DMS153 (cell line): ENCODE results near the gene FALEC.
"Not testable (repeated sequence)": the region's sequence is repeated elsewhere in the genome, so short reads cannot be mapped to it uniquely, and the experiment has no call there.

Experiments
- DNase-seq: peaks from one replicate; lab custom pipeline; 2025; lab: John Stamatoyannopoulos, UW

The FALEC gene

DNA sequence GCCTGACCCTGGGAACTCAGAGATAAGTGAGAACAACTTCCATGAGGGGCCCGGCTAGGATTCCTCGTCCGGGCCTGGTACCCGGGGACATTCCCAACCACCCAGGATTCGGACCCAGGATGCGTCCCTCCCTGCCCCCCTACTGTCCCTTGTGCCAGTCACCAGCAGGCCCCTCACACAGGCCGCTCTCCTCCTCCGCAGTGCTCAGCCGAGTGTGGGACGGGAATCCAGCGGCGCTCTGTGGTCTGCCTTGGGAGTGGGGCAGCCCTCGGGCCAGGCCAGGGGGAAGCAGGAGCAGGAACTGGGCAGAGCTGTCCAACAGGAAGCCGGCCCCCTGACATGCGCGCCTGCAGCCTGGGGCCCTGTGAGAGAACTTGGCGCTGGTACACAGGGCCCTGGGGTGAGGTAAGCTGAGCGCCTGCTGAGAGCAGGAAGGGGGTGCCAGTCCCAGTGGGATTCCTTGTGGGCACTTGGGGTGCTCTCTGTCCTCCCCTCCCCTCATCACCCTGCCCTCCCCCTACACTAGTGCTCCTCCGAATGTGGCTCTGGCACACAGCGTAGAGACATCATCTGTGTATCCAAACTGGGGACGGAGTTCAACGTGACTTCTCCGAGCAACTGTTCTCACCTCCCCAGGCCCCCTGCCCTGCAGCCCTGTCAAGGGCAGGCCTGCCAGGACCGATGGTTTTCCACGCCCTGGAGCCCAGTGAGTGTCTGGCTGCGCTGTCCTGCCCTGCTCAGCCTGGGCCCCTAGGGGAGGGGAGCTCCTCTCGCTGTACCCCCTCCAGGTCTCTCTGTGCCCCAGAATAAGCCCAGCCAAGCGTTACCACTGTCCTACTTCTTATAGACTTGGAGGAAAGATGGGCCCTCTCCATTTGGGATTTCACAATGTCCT, 43.5 kb downstream of the FALEC start:
- no peak for DNase-seq

DNA sequence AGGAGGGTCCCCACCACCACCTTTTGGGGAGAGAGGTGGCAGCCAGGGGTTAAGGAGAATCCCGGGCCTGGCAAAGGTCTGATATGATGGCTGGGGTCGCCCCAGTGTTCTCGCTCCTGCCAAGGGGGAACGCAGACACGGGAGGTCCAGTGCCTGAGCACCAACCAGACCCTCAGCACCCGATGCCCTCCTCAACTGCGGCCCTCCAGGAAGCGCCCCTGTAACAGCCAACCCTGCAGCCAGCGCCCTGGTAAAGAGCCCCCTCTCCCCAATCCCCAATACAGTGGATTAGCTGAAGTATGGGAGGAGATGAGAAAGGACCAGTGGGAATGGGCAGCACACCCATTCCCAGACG, 44.1 kb downstream of the FALEC start:
- DNase-seq, result no peak

DNA sequence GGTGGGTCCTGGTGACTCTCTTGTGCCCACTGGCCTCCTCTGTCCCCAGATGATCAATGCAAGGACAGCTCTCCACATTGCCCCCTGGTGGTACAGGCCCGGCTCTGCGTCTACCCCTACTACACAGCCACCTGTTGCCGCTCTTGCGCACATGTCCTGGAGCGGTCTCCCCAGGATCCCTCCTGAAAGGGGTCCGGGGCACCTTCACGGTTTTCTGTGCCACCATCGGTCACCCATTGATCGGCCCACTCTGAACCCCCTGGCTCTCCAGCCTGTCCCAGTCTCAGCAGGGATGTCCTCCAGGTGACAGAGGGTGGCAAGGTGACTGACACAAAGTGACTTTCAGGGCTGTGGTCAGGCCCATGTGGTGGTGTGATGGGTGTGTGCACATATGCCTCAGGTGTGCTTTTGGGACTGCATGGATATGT, 44.5 kb downstream of the FALEC start:
- peak; percentile 41 for DNase-seq

DNA sequence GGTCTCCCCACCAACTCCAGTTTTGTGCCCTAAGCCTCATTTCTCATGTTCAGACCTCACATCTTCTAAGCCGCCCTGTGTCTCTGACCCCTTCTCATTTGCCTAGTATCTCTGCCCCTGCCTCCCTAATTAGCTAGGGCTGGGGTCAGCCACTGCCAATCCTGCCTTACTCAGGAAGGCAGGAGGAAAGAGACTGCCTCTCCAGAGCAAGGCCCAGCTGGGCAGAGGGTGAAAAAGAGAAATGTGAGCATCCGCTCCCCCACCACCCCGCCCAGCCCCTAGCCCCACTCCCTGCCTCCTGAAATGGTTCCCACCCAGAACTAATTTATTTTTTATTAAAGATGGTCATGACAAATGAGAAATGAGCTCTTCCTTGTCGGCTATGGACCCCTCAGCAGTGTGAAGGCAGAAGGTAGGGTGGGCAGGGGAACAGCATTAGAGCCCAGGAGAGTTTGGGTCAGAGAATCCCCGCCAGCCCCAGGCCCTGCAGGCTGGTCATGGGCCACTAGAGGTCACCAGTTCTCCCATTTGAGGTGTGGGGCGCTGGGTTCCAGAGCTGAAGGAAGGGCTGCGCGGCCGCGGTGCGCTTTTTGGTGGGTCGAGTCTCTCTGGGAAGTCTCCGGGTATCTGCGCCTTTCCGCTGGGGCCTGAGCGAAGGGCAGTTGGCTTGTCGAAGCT, 45.2 kb downstream of the FALEC start:
- peak; percentile 94 for DNase-seq

DNA sequence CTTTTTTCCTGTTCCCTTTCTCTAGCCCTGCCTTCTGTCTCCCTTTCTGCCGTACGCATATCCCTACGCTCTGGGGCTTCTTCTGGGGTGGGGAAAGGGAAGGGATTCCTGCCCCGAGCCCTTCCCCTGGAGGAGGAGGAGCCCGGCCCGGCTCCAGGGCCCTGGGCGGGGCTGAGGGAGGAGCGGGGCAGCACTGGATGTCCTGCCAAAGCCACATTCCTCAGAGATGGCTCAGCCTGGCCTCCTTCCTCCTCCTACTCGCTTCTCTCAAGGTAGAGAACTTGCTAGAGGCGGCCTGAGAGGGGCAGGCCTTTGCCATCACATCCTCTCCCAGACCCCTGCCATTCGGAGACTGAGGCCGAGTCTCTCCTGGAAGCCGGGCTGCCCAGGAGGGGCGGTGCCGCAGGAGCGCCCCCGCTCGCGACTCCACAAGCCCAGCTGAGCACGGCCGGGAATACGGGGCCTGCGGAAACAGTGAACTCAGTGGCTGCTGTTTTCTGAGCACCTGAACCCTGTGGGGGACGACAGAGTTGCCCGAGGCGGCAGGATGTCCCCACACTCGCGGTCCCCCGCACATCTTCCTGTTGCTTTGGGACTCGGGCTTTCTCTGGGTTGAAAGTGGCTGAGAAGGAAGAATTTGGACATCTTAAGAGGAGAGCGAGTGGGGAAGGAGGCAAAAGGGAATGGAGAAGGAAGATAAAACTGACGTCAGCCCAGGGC, 45.9 kb downstream of the FALEC start:
- peak; percentile 94 for DNase-seq

DNA sequence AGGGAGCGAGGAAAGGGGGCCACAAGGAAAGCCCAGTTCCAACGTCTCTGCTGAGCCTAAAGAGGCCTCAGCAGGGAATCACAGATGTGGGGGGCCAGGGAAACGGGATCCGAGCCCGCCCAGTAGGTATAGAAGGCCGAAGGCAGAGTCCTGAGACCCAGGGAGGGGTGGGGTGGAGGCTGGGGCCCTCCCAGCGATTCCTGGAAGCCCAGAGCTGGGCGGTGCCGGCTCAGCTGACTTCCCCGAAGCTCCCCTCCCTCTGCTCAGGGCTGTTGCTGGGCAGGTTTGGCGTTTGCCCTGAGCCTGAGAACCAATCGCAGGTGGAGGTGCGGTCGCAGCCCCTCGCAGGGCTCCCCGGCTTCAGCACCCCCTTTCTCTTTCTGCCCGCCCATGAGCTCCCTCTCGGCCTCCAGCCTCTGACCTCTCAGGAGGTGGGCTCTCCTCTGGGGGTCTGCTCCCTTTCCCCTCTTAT, 46.5 kb downstream of the FALEC start:
- DNase-seq, result peak; percentile 88

DNA sequence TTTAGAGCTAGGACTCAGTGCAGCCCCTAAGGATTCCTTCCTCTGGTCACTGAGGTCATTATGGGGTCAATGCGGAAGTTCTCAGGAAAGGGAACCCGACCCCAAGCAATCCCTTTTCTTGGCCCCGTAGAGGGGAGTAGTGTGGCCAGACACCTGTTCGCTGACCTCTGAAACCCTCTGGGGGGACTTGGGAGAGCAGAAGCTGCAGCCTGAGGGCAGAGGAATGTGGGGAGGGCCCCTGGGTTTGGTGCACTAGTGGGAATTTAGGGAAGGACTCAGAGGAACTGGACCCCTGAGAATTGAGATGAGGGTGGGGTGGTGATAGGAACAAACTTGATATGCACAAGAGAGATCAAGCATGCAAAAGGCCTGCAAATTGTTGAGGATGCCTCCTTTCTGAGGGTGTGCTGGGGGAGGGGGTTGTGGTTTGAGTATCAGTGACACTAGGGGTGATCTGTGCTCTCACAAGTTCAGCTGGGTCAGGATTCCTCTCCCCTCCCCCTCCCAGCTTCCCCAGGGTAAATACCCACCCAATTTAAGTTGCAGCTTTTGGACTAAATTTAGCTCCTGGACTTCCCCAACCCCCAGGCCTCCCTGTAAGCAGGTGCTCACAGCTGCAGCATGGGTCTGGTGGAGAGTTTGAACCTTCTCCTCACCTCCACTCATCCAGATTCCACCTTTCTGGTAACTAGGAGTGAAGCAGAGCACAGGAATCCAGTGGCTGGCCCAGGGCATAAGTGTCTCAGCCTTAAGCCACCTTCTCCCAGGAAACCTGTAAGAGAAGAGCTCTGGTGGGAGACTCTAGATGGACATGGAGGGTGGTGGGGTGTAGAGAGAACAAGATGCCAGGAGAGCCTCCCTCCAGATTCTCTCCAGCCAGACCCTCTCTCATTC, 47.1 kb downstream of the FALEC start:
- DNase-seq, result no peak

DNA sequence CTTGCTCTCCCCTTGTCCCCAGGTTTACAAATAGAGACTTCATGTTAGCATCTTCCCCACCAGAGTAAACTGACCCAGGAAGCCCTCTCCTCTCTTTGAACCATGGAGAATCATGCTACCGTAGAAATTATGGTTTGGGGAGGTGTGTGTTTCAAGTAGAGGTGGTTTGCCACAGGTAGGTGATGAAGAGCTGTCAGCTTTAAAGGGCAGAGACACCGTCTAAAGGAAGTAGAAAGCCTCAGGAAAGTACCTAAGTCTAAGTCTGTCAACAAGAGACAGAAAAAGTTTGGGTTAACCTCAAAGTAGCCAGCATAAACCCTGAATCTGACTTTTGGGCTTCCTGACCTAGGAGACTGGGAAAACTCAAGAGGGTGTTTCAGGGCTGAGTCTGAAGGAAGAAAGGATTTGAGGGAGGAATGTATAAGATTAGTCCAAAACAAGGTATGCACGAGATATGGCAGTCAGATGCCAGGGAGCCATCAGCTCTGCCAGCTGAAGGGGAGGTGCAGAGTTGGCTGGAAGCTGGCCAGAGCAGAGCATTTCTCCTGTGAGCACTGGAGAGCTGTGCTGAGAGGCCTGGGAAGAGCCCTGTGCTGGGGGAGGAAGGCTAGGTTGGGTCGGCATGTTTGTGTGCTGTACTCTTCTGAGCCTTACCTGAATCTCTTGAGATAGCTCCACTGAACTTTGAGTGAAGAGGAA, 47.9 kb downstream of the FALEC start:
- peak; percentile 50 for DNase-seq

DNA sequence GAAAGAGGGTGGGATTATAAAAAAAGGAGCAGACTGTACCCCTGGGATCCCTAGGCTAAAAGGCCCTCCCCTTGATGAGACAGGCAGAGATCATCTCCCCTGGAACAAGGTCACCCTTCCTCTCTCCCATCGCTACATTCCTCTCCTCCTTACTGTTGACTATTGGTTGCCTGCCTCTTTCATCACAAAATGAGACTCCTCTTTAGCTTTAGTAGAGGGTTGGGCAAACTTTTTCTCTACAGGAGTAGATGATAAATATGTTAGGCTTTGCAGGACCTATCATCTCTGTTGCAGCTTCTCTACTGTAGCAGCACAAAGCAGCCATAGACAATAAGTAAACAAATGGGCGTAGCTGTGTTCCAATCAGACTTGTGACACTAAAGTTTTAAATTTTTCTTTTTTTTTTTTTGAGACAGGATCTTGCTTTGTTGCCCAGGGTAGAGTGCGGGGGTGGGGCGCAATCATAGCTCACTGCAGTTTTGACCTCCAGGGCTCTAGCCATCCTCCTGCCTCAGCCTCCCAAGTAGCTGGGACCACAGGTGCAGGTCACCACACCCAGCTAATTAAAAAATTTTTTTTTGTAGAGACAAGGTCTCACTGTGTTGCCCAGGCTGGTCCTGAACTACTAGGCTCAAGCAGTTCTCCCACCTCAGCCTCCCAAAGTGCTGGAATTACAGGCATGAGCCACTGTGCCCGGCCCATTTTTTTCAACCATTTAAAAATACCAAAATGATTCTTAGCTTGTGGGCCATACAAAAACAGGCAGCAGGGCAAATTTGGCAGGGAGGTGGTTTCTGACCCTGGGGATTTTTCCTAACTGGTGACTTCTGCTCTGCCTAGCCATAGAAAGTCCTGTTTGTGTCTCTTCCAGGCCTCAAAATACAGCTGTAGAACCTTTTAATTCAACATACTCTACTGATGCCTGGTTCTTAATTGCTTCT, 48.8 kb downstream of the FALEC start:
- DNase-seq, result no peak

DNA sequence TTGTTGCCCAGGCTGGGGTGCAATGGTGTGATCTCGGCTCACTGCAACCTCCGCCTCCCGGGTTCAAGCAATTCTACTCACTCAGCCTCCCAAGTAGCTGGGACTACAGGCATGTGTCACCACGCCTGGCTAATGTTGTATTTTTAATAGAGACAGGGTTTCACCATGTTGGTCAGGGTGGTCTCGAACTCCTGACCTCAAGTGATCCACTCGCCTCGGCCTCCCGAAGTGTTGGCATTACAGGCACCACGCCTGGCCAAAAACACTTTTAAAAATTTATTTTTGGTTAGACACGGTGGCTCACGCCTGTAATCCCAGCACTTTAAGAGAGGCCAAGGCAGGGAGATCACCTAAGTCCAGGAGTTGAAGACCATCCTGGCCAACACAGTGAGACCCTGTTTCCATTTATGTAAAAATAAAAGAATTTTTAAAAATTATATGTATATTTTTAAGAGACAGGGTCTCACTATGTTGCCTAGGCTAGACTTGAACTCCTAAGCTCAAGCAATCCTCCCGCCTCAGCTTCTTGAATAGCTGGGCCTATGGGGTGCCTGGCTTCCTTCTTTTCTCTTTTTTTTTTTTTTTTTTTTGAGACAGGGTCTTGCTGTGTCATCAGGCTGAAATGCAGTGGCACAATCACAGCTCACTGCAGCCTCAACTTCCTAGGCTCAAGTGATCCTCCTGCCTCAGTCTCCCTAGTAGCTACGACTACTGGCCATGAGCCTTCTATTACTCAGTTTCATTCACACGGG, 49.9 kb downstream of the FALEC start:
- DNase-seq, result not testable (repeated sequence)

DNA sequence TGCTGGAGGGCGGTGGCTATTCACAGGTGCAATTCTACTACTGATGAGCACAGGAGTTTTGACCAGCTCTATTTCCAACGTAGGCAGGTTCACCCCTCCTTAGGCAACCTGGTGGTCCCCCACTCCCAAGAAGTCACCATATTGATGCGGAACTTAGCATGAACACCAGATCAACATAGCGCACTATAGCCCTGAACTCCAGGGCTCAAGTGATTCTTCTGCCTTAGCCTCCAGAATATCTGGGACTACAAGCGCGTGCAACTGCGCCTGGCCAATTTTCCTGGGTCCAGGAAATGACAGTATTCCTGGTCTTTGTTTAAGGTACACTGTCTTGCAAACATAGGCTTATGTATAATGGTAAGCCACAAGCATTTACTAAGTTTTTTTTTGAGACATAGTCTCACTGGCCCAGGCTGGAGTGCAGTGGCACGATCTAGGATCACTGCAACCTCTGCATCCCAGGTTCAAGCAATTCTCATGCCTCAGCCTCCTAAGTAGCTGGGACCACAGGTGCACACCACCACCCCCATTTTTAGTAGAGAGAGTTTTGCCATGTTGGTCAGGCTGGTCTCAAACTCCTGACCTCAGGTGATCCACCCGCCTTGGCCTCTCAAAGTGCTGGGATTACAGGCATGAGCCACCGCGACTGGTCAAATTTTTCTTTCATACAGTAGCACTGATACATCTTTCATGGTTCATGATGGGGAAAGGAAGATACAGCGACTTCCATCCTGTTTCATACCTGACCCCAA, 51.2 kb downstream of the FALEC start:
- no peak for DNase-seq

DNA sequence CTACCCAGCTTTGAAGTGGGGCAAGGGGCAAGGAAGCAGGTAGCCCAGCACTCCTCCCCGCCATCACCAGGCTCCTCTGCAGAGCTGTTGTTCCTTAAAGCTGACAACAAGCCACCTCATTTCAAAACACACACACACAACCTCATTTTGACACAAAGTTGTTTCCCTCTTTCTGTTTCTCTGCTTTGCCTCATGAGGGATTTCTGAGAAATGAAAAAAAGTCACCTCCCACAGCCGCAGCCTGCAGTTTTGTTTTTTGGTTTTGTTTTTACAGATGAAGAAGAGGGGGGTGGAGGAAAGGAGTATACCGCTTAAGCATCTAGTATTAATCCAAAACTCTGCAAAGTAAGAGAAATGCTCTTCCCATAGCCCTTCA, 51.8 kb downstream of the FALEC start:
- no peak for DNase-seq

DNA sequence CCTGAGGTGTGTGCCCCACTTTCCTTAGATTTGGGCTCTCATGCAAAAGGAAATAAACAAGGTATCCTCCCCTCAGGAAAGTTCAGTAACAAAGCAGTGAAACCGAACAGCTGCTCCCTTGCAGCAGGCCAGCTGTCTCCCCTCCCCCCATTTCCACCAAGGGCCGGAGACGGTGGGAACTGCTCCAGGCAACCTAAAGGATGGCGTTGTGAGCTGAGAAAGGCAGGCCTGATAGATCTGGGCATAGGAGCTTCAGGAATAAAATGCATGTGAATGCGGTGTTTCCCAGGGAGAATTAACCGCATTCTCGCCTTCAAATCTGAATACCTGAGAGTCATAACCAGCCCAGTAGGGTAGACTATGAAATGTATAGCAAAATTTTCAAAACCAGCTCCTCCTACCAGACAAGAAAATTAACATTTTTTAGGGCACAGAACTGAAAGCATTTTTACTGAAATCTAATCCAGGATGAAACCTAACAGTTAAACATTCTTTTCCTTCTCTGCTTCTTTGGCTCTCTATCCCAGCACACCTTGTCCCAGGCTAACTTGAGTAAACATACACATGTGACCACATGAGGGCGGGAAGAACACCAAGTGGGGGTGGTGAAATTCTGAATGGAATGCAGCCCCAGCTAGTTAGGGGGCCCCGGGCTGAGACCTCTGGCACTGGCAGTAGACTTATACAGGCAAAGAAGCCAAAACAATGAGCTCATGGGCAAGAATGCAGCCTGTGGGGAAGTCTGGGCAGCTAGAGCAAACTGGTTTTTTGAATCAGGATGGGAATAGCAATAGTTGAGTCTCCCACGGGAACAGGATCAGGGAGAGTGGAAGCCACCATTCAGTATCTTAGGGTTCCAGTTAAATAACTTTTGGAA, 52.4 kb downstream of the FALEC start:
- peak; percentile 66 for DNase-seq

DNA sequence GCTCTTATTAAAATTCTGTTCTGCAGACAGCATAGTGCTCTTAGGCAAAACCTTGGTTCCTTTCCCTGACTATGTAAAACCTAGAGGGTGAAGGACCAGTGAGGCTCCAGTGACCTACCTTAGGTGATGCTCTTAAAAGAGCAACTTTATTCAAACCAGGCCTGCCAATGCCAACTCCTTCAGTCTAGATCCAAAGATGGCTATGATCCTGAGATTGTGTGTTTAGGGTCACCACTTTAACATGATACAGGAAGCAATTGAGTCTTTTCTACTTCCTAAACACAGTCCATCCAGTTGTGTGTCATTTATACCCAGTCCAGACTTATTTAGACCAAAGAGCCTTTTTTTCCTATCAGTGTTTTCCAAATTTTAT, 53.0 kb downstream of the FALEC start:
- no peak for DNase-seq

DNA sequence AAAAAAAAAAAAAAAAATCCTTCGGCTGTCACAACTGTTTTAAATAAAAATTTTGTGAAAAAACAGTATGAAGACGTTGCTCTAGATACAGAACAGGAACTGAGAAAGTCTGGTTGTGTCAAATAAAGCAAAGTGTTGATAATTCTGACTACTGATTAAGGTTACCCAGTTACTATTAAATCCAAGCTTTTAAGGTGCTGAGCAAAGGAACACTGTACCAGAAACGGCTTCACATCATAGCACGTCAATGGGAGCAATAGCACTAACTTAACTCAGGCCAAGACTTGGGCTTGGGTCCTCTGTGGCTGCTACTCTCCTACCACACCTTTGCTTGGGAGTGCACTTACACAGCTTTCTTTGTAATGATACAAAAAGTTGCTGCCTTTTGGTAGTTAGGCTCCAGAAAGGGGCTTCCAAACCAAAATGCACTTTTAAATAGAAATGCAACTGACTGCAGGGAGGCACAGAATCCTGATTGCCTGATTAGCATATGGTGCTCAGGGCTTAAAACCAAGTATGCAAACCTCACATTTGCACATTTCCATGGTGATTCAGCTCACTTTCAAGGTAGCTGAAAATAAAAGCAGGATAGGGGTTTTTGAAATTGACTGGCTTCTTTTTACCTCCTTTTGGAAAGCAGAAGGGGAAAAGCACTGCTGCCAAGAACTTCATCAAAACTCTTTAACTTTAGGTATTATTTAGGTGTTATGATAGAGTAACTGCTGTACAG, 57.5 kb downstream of the FALEC start:
- no peak for DNase-seq

DNA sequence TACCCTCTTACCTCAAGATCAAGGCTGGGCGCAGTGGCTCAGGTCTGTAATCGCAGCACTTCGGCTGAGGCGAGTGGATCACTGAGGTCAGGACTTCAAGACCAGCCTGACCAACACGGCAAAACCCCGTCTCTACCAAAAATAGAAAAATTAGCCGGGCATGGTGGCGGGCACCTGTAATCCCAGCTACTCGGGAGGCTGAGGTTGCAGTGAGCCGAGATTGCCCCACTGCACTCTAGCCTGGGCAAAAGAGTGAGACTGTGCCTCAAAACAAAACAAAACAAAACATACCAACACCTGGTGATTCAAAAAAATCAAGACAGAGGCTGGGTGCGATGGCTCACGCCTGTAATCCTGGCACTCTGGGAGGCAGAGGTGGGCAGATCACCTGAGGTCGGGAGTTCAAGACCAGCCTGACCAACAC, 58.1 kb downstream of the FALEC start:
- not testable (repeated sequence) for DNase-seq
